LNCaP clone FGC (cell line): ENCODE data around the gene SCGB3A1.

ENCODE experiments used
- DNase-seq: peaks from one replicate; pipeline ENCODE4 v3.0.0-alpha.2; 2011; ENCODE audit warnings: low read depth
- H3K4me3 ChIP-seq: 2 replicates; pipeline ENCODE4 v1.5.1; 2011; ENCODE audit warnings: mild to moderate bottlenecking, low read depth, low read length, control low read depth
- TF ChIP-seq, protein P1 (sequence below): IDR thresholded peaks from 2 replicates; pipeline ENCODE4 v1.5.1; 2012; ENCODE audit warnings: mild to moderate bottlenecking; ENCODE audit not compliant: control insufficient read depth, insufficient read depth; ENCODE audit errors: extremely low read depth

SCGB3A1 gene

DNA sequence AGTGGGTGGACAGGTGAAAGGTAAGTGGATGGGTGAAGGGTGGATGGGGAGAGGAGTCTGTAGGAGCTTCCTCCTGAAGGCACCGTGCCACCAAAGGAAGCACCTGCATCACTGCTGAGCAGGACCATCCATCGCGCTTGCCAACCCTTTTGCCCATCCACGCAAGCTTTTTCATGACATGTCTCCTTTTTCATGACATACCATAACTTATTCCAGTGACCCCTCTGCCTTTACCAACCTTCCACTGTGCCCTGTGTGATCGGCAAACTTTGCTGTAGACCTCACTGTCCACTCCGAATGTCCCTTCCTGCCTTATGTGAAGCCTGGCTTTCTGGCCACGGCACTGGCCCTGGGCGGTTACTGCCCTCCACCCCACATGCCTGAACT, 44.7 kb upstream of the SCGB3A1 start:
- no peak overlapping the region for H3K4me3 ChIP-seq
- DNase-seq, result no peak
- TF ChIP-seq, protein P1, sequence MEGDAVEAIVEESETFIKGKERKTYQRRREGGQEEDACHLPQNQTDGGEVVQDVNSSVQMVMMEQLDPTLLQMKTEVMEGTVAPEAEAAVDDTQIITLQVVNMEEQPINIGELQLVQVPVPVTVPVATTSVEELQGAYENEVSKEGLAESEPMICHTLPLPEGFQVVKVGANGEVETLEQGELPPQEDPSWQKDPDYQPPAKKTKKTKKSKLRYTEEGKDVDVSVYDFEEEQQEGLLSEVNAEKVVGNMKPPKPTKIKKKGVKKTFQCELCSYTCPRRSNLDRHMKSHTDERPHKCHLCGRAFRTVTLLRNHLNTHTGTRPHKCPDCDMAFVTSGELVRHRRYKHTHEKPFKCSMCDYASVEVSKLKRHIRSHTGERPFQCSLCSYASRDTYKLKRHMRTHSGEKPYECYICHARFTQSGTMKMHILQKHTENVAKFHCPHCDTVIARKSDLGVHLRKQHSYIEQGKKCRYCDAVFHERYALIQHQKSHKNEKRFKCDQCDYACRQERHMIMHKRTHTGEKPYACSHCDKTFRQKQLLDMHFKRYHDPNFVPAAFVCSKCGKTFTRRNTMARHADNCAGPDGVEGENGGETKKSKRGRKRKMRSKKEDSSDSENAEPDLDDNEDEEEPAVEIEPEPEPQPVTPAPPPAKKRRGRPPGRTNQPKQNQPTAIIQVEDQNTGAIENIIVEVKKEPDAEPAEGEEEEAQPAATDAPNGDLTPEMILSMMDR, result no peak

DNA sequence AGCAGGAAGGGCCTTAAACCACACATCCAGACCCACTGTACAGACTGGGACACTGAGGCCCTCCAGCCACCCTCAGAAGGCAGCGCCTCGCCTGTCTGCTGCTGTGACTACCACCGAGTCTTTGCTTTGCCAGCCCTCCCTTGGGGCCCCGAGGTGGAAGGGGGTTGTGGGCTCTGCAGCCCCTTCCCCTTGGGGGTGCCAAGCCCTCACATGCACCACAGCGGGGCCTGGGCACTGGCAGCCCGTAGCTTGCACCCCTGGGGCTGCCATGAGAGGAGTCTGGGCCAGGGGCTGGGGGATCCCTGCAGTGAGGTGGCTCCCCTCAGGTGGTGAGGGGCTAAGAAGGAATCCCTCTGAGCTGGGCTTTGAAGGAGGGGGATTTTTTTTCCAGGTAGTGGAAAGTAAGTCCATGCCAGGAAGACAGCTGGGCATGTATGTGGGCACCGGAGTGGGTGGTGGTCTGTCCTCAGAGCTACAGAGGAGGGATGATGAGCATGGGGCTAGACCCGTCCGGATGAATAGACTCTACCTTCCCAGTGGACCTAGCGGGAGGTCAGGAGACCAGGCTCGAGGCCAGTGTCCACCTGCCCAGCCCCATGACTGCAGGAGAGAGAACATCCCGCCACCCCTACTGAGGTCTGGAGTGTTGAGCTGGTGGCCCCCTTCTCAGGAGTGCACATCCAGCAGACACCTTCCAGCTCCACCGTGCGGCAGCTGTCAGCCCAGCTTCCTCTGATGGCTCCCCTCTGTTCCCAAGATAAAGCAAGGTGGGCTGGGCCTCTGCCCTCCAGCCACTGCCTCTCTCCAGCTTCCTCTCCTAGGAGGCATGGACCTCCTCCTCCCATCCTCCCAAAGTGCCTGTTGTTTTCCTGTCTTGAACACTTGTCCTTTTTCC, 42.2 kb upstream of the SCGB3A1 start:
- DNase-seq, result no peak
- TF ChIP-seq, protein P1, result no peak

DNA sequence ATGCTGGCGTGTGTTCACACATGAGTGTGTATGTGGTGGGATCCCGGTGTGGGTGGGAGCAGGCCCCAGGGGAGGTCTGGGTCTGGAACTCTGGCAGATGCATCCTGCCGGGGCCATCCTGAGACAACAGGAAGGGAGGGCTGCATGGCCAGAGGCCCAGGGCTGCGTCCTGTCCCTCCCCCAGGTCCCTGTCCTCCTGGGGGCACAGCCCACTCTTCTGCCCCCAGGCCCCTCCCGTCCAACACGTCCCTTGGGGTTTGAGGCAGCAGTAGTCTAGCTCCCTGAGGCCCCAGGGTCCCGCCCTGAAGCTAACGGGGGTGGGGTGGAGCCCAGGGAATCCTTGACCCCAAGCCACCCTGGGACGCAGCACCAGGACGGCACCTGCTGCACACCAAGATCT, 41.5 kb upstream of the SCGB3A1 start:
- DNase-seq, result no peak
- TF ChIP-seq, protein P1, result no peak
- H3K4me3 ChIP-seq, result no peak overlapping the region

More for the DNA sequence above, 42.2 kb upstream of the SCGB3A1 start:
- no peak overlapping the region for H3K4me3 ChIP-seq

DNA sequence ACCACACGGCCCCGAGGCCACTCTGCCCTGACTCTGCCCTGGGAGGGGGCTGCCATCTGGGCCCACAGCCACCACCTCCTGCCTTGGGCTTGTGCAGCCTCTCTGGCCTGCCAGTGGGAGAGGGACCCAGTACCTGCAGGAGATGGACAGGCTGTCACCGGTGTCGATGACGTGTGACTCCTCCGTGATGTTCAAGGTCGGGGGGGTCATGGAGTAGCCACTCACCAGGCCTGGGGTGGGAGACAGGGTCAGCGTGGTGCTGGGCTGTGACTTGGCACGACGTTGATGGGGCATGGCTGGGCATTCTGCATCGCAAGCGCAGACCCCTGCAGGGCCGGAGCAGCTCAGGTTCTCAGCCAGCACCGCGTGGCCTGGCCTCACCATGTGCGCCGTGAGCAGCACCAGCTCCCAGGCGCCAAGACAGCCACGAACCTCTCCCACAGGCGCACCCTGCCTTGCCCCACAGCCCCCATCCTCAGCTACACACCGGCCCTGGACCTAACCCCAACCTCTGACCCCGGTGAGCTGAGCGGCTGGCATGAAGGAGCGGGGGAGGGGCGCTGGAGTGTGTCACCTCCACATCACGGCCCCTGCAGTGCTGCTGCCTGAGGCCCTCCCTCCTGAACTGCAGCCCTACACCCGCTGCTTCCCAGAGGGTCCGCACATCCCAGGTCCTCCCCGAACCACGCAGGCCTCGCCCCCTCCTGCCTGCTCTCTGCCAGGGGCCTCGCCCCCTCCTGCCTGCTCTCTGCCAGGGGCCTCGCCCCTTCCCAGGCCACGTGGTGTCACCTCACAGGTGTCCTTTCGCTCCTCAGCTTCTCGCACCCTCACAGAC, 40.5 kb upstream of the SCGB3A1 start:
- TF ChIP-seq, protein P1, result no peak
- no peak overlapping the region for H3K4me3 ChIP-seq
- no peak for DNase-seq

DNA sequence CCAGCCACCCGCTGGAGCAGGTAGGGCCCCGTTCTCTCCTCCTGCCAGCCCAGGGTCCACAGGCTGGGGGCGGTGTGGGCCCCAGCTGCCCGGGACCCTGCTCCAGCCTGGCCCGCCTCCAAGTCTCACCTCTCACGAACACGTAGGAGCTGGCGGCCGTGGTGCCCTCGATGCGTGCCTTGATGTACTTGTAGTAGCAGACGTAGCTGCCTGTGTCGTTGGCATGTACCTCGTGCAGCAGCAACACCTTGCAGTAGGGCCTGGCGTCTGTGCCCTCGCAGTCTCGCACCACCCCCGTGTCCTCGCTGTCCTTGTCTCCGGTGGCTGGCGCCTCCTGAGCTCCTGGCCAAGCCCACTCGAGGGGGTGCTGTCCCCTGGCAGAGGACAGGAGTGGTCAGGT, 39.1 kb upstream of the SCGB3A1 start:
- DNase-seq, result no peak
- TF ChIP-seq, protein P1, result no peak
- no peak overlapping the region for H3K4me3 ChIP-seq

DNA sequence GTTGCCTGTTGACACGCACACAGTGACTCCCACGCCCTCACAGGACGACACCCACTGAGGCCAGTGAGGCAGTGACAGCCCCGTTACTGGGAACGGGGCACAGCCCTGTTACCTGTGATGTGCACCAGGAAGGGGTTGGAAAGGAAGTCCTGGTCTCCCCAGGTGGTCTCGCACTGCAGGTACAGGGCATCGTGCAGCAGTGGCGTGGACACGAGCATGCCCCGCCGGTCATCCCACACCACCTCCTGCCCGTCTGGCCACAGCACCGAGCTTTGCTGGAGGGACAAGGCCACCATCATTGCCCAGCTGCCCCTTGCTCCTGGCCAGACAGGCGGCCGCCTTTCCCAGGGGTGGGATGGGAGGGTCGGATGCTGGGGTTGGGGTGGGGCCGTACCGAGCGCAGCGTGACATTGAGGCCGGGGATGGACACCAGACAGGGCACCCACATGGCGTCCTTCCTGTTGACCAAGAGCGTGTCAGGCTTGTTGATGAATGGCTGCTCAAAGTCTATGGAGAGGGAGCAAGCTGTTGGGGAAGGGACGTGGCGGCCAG, 38.6 kb upstream of the SCGB3A1 start:
- TF ChIP-seq, protein P1, result no peak
- H3K4me3 ChIP-seq, result no peak overlapping the region
- DNase-seq, result no peak
